Ovary (tissue), 3 donors: ENCODE measurements around the gene GPR17.

Source experiments
- POLR2A ChIP-seq: fragments of 450-650 bp; IDR thresholded peaks from one replicate; pipeline ENCODE4 v1.6.1; 2017; ENCODE audit warnings: antibody characterized with exemption, mild to moderate bottlenecking, moderate library complexity
- TF ChIP-seq, protein P1 (sequence below), 3 donors: fragments of 450-650 bp in 2 of 3; fragments of 200-600 bp in 1 of 3; IDR thresholded peaks; one replicate each; pipeline versions ENCODE4 v1.5.1 to v1.8.0; 2016 to 2022; ENCODE audit warnings: antibody characterized with exemption in 3 of 3, mild to moderate bottlenecking in 1 of 3
- donor health status: DM: no; HTN: no; CAD: no.

GRCh38 chr2:127611076-127611925, 34.7 kb upstream of the GPR17 start:
- TF ChIP-seq, protein P1, sequence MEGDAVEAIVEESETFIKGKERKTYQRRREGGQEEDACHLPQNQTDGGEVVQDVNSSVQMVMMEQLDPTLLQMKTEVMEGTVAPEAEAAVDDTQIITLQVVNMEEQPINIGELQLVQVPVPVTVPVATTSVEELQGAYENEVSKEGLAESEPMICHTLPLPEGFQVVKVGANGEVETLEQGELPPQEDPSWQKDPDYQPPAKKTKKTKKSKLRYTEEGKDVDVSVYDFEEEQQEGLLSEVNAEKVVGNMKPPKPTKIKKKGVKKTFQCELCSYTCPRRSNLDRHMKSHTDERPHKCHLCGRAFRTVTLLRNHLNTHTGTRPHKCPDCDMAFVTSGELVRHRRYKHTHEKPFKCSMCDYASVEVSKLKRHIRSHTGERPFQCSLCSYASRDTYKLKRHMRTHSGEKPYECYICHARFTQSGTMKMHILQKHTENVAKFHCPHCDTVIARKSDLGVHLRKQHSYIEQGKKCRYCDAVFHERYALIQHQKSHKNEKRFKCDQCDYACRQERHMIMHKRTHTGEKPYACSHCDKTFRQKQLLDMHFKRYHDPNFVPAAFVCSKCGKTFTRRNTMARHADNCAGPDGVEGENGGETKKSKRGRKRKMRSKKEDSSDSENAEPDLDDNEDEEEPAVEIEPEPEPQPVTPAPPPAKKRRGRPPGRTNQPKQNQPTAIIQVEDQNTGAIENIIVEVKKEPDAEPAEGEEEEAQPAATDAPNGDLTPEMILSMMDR (IDR thresholded peaks at IDR 0.05): no peak
- no peak for TF ChIP-seq POLR2A
